Activated CD8-positive, alpha-beta memory T cell treated with anti-CD3 and anti-CD28 coated beads for 4 hours (primary cell): ENCODE measurements around the gene TULP1.

Experiments
- DNase-seq, 2 donors: peaks; one replicate each; pipeline ENCODE4 v3.0.0-alpha.2; 2020; ENCODE audit warnings: low read depth in 2 of 2

The TULP1 gene

DNA sequence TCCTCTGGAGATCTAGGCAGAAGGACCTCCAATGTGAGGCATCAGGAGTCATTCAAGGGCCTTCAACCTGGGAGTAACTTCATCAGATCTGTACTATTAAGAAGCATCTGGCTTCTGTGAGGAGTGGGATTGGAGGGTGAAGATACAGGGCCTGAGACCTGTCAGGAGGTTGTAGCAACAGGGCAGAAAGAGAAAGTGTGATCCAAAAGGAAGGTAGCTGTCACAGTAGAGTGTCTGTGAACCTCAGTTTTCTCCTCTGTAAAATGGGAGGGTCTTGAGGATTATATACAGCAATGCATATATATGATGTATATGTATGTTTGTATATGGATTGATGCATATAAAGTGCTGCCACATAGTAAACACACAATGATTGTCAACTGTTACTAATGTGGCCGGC is 47.0 kb downstream of the TULP1 start:
- DNase-seq = no peak

DNA sequence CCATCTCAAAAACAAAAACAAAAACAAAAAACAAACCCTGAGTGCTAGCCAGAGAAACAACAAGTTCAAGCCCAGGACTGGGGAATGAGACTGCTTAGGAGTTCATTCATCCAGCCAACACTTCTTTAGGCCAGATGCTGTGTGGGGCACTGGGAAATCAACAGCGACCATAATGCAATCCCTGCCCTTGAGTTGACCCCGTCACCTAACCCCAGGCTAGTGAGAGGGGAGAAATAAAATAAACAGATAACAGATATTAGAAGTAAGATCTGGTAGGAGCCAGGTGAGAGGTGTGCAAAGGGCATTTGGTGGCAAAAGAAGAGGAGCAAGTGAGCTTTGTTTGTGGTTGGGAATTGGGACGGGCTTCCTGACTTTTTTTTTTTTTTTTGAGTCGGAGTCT is 49.4 kb downstream of the TULP1 start:
- DNase-seq = no peak

DNA sequence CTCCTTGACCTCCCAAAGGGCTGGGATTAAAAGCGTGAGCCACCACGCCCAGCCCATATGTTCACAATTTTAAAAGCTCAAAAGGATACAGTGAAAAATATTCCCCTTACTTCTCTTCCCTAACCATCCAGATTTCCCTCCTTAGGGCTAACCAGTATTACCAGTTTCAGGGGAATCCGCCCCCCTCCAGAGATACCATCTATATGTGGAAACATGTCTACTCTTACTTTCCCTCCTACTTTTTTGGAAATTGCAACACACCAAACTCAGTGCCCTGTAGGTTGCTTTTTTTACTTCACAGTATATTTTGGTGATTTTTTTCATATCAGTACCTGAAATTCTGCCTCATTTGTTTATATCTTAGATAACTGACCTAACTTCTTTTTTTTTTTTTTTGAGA is 51.4 kb downstream of the TULP1 start:
- DNase-seq = no peak

DNA sequence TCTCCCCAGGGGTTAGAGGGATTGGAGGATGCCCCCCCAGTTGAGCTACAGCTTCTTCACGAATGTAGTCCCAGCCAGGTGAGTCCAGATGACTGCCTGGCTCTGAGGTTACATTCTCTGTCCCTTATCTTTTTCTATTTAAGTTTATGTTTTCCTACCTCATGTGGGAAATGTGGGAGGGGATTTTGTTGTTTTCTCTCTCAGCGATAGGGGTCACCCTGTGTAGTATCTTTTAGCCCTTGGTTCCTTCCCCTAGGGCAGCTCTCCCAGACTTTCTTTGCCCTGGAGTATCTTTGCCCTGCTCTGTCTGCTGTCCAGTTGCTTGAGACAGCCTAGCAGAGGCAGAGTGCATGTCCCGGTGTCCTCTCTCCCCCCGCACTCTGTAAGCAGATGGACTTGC is 54.8 kb downstream of the TULP1 start:
- DNase-seq = no peak

DNA sequence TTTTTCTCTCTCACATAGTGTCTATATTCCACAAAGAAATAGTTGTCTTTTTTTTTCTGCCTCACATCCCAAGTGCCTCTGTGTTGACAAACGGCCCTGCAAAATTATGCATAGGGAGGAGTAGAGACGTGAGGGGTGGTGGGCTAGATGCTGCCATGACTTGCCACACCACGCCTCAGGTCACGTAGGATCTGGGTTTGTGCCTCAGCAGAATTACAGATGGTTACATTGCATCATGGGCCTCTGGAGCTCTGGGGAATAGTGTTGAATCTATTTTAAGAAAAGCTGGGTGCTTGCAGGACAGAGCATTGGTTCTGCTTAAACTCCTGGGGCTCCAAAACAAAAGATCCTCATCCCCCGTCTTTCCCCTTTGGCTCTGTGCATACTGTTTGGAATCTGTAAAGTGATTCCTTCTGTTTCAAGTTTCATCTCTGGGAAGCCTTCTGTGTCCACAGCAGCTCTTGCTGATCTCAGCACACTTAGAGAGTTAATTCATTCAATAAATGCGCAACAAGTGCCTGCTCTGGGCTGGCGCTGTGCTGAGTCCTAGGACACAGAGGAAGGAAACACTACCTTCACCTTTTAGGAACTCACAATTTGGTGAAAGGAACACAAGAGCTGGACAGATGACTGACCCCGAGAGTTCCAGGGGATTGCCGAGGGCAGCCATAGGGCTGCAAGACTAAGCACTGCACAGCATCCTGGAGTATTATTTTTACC is 58.1 kb downstream of the TULP1 start:
- DNase-seq = no peak

DNA sequence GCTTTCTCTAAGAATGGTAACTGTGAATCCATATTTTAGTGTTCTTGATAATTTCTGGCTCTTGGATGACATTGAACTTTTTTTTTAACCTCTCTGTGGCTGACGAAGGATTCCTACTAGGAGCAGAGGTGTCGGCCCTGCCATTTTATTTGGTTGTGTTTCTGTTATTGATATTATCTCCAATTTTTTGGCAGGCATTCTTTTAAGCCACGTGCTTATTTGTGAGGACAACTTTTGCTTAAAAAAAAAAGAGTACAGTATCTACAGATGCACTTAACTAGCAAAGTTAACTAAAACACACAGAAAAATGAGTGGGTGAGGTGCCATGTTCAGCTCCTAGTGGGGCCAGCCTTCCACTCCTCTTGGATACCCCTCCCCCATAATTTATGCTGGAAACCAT is 59.5 kb downstream of the TULP1 start:
- DNase-seq = no peak

DNA sequence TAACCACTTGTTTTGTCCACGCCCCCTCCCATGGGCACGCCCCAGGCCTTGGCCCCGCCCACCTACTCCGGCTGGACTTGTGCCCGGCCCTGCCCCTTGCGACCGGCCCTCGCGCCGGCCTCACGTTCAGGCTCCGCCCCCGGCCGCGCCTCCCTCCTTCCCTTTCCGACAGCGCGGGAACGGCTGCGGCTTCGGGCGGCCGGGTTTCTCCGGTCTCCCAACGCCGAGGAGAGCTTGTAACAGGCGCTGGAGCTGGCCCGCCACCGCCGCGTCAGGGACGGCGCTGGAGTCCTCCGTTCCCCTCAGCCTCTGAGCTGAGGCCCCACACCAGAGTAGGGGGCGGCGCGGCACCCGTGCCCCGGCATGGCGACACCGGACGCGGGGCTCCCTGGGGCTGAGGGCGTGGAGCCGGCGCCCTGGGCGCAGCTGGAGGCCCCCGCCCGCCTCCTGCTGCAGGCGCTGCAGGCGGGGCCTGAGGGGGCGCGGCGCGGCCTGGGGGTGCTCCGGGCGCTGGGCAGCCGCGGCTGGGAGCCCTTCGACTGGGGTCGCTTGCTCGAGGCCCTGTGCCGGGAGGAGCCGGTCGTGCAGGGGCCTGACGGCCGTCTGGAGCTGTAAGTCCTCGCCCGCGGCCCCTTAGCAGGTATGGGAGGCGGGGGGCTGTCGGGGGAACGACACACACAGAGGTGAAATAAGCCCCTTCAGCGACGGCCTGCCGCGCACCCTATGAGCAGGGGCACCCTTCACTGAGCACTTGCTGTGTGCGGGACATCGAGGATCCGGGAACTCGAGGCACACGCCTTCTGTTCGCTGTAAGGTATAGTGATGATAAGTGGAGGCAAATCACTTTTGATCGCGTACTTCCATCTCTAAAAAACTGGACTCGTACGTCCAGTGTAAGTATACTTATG is 60.3 kb downstream of the TULP1 start, which contains the start of gene FANCE:
Gene FANCE, plus strand, starts transcription at position 156 of the 908 bp plus-strand sequence. Its CDS starts 208 bp downstream, at position 364.
- DNase-seq = peak; percentile 74 to 79

DNA sequence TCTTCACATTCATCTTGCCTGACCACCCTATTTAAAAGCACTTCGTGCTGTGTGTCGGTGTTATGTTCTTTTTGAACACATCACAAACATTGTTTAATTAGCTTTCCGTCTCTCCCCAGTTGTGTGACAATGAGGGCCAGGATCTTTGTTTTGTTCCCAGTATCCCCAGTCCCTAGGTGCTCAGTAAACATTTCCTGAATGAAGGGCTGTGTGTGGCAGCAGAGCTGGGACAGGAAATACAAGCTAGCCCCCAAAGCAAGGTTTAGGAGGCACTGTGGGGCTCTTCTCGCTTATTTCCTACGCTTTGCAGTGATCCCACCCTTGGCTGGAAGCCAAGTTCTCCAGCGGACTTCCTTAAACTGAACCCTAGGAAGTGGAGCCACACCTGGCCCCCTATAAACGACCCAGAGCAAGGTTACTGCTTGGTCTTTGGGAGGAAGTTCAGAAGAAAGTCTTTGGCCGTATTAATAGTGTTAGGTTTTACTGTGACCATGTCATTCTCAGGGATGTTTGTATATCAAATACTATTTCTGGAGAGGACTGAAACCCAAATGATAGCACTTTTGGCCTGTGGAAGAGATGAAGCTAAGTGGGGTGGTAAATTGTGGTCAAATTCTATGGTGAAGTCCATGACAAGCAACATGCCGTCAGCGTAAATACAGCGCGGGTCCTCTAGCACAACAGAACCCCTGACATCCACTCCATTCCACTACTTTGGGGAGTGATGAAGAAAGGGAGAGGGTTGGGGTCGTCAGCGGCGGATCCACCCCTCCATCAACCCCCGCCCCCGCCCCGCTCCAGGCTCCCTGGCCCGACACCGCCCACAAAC is 61.1 kb downstream of the TULP1 start:
- no peak for DNase-seq

DNA sequence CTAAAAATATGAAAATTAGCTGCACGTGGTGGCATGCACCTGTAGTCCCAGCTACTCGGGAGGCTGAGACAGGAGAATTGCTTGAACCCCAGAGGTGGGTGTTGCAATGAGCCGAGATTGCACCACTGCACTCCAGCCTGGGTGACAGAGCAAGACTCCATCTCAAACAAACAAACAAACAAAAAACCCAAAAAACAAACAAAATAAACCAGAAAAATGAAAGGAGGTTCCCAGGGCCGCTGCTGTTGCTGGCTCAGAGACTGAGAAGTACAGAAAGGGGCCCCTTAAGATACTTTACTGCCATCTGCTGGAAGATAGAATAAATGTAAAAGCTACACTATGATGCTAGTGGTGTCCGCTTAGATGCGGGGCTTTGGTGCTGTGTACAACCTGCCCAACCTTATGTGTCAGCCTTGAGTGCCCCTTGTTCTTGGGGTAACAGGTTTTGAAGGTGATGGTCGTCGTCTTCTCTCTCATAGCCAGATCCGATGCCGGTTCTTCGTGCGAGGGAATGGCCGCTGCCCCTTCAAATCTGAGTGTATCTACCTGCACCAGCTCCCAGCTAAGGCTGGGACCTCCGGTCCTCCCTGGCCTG is 63.3 kb downstream of the TULP1 start:
- DNase-seq = no peak

DNA sequence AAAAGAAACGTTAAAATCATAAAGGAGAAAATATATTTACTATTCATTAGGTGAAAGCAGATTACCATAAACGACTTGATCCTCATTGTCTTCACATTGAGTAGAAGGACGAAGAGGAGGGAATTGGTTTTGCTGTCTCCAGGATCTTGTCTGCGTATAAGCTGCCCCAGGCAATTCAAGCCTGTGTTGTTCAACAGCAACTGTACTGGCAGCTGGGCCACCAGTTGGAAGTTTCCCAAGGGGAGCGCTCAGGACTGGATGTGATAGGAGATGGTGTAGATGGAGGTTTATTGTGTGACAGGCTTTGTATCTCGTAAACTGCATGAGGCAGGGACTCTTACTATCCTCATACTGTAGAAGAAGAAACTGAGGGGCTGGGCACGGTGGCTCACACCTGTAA is 64.5 kb downstream of the TULP1 start:
- no peak for DNase-seq
